Right lobe of liver (tissue), 6 donors: ENCODE results near the gene TRMT44. TPM values are rescaled to one million over a fixed set of nuclear protein-coding genes. Genes with fewer than 3 reads are reported as not detected.

Experiments
- ATAC-seq, 4 donors: fragments of 200-7000 bp; cut with Tn5 transposase; one replicate each; pipeline ENCODE4 v1.9.1; 2020; ENCODE audit warnings: mild to moderate bottlenecking in 4 of 4, moderate library complexity in 4 of 4
- DNase-seq, 3 donors: peaks; one replicate each; pipeline ENCODE4 v3.0.0-alpha.2; 2020
- H3K27ac ChIP-seq, 3 donors: fragments of 200-600 bp; one replicate each; pipeline ENCODE4 v1.8.0; 2022
- H3K27me3 ChIP-seq, 2 donors: fragments of 200-600 bp; one replicate each; pipeline ENCODE4 v1.8.0; 2022
- H3K36me3 ChIP-seq, 4 donors: fragments of 200-600 bp; sonication (generic) in 1 of 4; one replicate each; pipeline versions ENCODE4 v1.5.1 to v1.8.0; 2017 to 2022; ENCODE audit warnings: control low read depth in 1 of 4
- H3K4me1 ChIP-seq, 4 donors: fragments of 200-600 bp; sonication (generic) in 1 of 4; one replicate each; pipeline versions ENCODE4 v1.5.1 to v1.8.0; 2017 to 2022; ENCODE audit warnings: control low read depth in 1 of 4
- H3K4me3 ChIP-seq, 3 donors: fragments of 200-600 bp; one replicate each; pipeline ENCODE4 v1.8.0; 2022
- H3K9me3 ChIP-seq, 4 donors: fragments of 200-600 bp; sonication (generic) in 1 of 4; one replicate each; pipeline versions ENCODE4 v1.5.1 to v1.8.0; 2017 to 2022; ENCODE audit warnings: control low read depth in 1 of 4
- POLR2A ChIP-seq: fragments of 450-650 bp; IDR thresholded peaks from one replicate; pipeline ENCODE4 v1.6.1; 2017; ENCODE audit warnings: antibody characterized with exemption, mild to moderate bottlenecking
- WGBS: methylation state at CpG from one replicate; pipeline ENCODE4 v1.1.6; 2018; ENCODE audit warnings: low coverage, low lambda C conversion rate; ENCODE audit not compliant: insufficient coverage; ENCODE audit errors: missing lambda C conversion rate; 5-methylcytosine and 5-hydroxymethylcytosine counted together
- intact Hi-C, 2 donors: fragments of 100-400 bp; cut with DNase I; formaldehyde crosslinking; loops; one replicate each; pipeline versions ENCODE4 v1.11.2 to v1.14.1; 2022
- total RNA-seq, 6 experiments: library from RNA; depleted of rRNA in 2 of 6; stranded (reverse); fragments of >200 nt in 2 of 6; fragmentation: NEBNext Ultra II Directional in 3 of 6; extraction: Animal tissue kit (Norgen Biotek cat#: 25700) in 3 of 6; gene quantifications; one replicate each; pipeline versions ENCODE4 v1.1.0 to v1.2.4, GENCODE V29; 2016 to 2023
- TF ChIP-seq, protein P1 (sequence below), 4 donors: fragments of 200-600 bp in 3 of 4; fragments of 450-650 bp in 1 of 4; IDR thresholded peaks; one replicate each; pipeline versions ENCODE4 v1.5.1 to v1.8.0; 2016 to 2022; ENCODE audit warnings: antibody characterized with exemption in 4 of 4, mild to moderate bottlenecking in 2 of 4
- donor health status: DM: no; HTN: yes; CAD: no.
- donor health status: DM: no; HTN: no; CAD: no.
- donor health status: DM: no; HTN: no; CAD: no.
- donor health status: DM: no; HTN: yes; CAD: no.
- donor health status: DM: no; HTN: yes; CAD: no.

Gene TRMT44
- total RNA-seq, 6 experiments from 2014 or later, result 8.8 to 10.6 (median 9.6) TPM

GRCh38 chr4:8402181-8402597, 38.4 kb upstream of the TRMT44 start:
- ATAC-seq, result no peak
- TF ChIP-seq POLR2A, result no peak
- TF ChIP-seq, protein P1, sequence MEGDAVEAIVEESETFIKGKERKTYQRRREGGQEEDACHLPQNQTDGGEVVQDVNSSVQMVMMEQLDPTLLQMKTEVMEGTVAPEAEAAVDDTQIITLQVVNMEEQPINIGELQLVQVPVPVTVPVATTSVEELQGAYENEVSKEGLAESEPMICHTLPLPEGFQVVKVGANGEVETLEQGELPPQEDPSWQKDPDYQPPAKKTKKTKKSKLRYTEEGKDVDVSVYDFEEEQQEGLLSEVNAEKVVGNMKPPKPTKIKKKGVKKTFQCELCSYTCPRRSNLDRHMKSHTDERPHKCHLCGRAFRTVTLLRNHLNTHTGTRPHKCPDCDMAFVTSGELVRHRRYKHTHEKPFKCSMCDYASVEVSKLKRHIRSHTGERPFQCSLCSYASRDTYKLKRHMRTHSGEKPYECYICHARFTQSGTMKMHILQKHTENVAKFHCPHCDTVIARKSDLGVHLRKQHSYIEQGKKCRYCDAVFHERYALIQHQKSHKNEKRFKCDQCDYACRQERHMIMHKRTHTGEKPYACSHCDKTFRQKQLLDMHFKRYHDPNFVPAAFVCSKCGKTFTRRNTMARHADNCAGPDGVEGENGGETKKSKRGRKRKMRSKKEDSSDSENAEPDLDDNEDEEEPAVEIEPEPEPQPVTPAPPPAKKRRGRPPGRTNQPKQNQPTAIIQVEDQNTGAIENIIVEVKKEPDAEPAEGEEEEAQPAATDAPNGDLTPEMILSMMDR (IDR thresholded peaks at IDR 0.05), result no peak
- 60% methylated on average over 1 of the region's 11 CpGs for WGBS
- Histone ChIP-seq H3K9me3 (no peaks in the 10 kb centered on the region), H3K4me3 (no peak overlapping the region), H3K36me3 (peaks cover 0 to 13% (median 3%) of the 10 kb centered on the region in 4 donors), H3K27me3 (no peaks in the 10 kb centered on the region), H3K4me1 (no peaks in the 10 kb centered on the region), H3K27ac (no peak overlapping the region)
- intact Hi-C loops, result loop anchor here in 1 of 2 donors (10.0 kb wide), 1 partner anchor 227 kb away; no protein-coding TSS in a partner anchor
- no peak for DNase-seq

DNA sequence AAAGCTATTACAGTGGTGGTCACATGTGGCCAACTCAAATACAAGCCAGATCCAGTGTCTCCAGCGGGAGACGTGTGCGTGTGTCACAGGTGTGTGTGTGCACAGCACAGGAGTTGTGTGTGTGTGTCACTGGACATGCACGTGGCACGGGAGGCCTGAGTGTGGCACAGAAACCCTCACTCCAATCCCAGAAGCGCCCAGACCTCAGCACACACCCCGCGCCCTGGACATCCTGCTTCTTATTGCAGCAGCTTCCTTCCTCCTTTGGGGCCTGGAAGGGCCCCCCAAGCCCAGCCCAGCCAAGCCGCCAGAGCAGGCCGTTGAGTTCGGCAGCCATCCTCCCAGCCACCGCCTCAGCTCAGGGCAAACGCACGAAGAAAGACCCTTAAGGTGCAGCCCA, 37.9 kb upstream of the TRMT44 start:
- Histone ChIP-seq H3K4me3 (no peak overlapping the region), H3K4me1 (no peaks in the 10 kb centered on the region), H3K27me3 (no peaks in the 10 kb centered on the region), H3K27ac (no peak overlapping the region), H3K36me3 (peaks cover 0 to 13% (median 3%) of the 10 kb centered on the region in 4 donors), H3K9me3 (no peaks in the 10 kb centered on the region)
- 49% methylated on average over 9 of the region's 14 CpGs for WGBS
- DNase-seq, result peak in 1 of 3 donors; percentile 57
- no peak for TF ChIP-seq POLR2A
- TF ChIP-seq, protein P1 (IDR thresholded peaks at IDR 0.05), result no peak
- peak; percentile 47 to 65 (median 56) for ATAC-seq
- intact Hi-C loops, result loop anchor here in 1 of 2 donors (10.0 kb wide), 1 partner anchor 228 kb away; no protein-coding TSS in a partner anchor

- WGBS, result 56% methylated on average over 8 of the region's 12 CpGs
Observed at GRCh38 chr4:8403173-8403753, 37.3 kb upstream of the TRMT44 start.

GRCh38 chr4:8403976-8404375, 36.6 kb upstream of the TRMT44 start:
- WGBS, result 68% methylated on average over 11 of the region's 13 CpGs
- Histone ChIP-seq H3K27ac (no peak overlapping the region), H3K9me3 (no peaks in the 10 kb centered on the region), H3K27me3 (no peaks in the 10 kb centered on the region), H3K4me3 (no peak overlapping the region), H3K36me3 (peaks cover 0 to 15% (median 1%) of the 10 kb centered on the region in 4 donors), H3K4me1 (no peaks in the 10 kb centered on the region)
- no peak for DNase-seq
- TF ChIP-seq, protein P1 (IDR thresholded peaks at IDR 0.05), result no peak
- TF ChIP-seq POLR2A, result no peak
- intact Hi-C loops, result loop anchor here in 1 of 2 donors (10.0 kb wide), 1 partner anchor 229 kb away; no protein-coding TSS in a partner anchor
- ATAC-seq, result no peak

More at GRCh38 chr4:8403173-8403753, 37.3 kb upstream of the TRMT44 start:
- H3K27ac ChIP-seq, result no peak overlapping the region
- TF ChIP-seq, protein P1 (IDR thresholded peaks at IDR 0.05), result peak; percentile 90 to 94 (median 92)
- no peak for TF ChIP-seq POLR2A
- peak; percentile 95 to 99 (median 98) for ATAC-seq
- no peaks in the 10 kb centered on the region for H3K4me1 ChIP-seq
- intact Hi-C loops, result loop anchor here in 1 of 2 donors (10.0 kb wide), 1 partner anchor 228 kb away; no protein-coding TSS in a partner anchor
- DNase-seq, result peak; percentile 83 to 89 (median 88)
- no peak overlapping the region for H3K4me3 ChIP-seq
- H3K27me3 ChIP-seq, result no peaks in the 10 kb centered on the region
- no peaks in the 10 kb centered on the region for H3K9me3 ChIP-seq
- H3K36me3 ChIP-seq, result peaks cover 0 to 13% (median 3%) of the 10 kb centered on the region in 4 donors
